Measurements from ENCODE around the gene CCSER1. TPM values are rescaled to one million over a fixed set of nuclear protein-coding genes. Genes with fewer than 3 reads are reported as not detected.

CCSER1 gene
- total RNA-seq, 2 experiments from 2014 or later: not detected

DNA sequence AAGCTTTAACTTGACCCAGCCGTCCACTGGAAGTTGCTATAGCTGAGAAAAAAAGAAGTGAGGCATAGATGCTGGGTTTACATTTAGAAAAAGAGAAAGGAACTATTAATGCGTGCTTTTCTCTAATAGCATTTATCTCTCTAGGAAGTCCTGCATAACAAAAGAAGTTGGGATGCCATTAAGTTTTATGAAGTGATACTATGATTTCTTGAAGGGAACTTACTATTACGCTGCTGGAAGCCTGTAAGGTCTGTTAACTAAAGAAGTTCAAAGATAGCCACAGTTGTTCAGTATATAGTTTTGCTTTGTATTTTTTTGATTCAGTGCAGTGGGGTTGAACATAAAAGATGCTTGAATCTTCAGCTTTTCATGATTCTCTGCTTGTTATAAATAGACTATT is 203.4 kb downstream of the CCSER1 start:
- CTCF ChIA-PET (ENCODE audit: unreplicated experiment): no interaction called here

DNA sequence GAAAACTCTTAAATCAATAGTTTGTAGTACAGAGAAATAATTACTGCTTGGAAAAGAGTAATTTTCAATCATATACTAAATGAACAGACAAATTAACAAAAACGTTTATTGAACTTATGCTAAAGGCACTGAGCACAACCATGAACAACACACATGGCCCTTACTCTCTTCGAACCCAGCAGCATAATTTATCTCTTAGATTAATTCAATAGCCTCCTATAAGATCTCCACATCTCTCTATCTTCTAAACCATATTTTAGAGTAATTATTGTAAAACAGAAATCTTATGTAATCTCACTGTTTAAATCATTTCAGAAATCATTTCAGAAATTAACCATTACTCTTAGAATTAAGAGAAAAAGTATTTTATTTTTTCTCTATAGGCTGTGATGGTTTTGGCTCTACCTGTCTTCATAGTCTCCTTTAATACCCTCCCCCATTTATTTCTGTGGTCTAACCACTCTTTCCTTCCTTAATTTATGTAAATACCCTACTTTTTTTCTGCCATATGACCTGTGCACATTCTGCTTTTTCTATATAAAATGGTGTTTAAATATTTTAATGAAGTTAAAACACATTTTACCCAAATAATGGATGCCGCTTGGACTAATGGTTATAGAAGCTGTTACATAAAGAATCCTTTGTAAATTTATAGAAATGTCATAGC is 218.5 kb downstream of the CCSER1 start:
- H3K4me3 ChIP-seq (ENCODE audit: low read depth, low read length, poor library complexity, severe bottlenecking): no peak overlapping the region
- H3K27ac ChIP-seq (ENCODE audit: low read depth, low read length, poor library complexity, severe bottlenecking): no peak overlapping the region
- H3K9me2 ChIP-seq (ENCODE audit: insufficient read depth, low read length): no peaks in the 10 kb centered on the region
- no peaks in the 10 kb centered on the region for H3K79me2 ChIP-seq (ENCODE audit: insufficient read depth, low read depth, low read length)
- no peak for TF ChIP-seq EZH2phosphoT487 (IDR thresholded peaks at IDR 0.05; ENCODE audit: borderline replicate concordance, low read depth, low read length)
- TF ChIP-seq, protein P1, sequence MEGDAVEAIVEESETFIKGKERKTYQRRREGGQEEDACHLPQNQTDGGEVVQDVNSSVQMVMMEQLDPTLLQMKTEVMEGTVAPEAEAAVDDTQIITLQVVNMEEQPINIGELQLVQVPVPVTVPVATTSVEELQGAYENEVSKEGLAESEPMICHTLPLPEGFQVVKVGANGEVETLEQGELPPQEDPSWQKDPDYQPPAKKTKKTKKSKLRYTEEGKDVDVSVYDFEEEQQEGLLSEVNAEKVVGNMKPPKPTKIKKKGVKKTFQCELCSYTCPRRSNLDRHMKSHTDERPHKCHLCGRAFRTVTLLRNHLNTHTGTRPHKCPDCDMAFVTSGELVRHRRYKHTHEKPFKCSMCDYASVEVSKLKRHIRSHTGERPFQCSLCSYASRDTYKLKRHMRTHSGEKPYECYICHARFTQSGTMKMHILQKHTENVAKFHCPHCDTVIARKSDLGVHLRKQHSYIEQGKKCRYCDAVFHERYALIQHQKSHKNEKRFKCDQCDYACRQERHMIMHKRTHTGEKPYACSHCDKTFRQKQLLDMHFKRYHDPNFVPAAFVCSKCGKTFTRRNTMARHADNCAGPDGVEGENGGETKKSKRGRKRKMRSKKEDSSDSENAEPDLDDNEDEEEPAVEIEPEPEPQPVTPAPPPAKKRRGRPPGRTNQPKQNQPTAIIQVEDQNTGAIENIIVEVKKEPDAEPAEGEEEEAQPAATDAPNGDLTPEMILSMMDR (conservative IDR thresholded peaks at IDR 0.05; ENCODE audit: low read length): no peak
- no TSS peak for BruUV-seq (replicated peaks)
- H2AFZ ChIP-seq (ENCODE audit: low read length): no peak overlapping the region
- POLR2A ChIA-PET: interaction anchor here (0.6 kb wide), 1 partner anchor 1432 kb away, joined by 3 read pairs; no protein-coding TSS in a partner anchor
- no peak overlapping the region for H3K4me2 ChIP-seq (ENCODE audit: low read length)
- no peaks in the 10 kb centered on the region for H3K4me1 ChIP-seq (ENCODE audit: insufficient read depth, low read length, poor library complexity, severe bottlenecking)
- H3K9me3 ChIP-seq (ENCODE audit: low read length): no peaks in the 10 kb centered on the region
- no peak for DNase-seq (ENCODE audit: low spot score)
- no peaks in the 10 kb centered on the region for H3K36me3 ChIP-seq (ENCODE audit: insufficient read depth, low read length)
- intact Hi-C loops (cut with micrococcal nuclease; ENCODE audit: unreplicated experiment): no loop called here
- no peaks in the 10 kb centered on the region for H4K20me1 ChIP-seq (ENCODE audit: insufficient read depth, low read length)
- CTCF ChIA-PET (ENCODE audit: unreplicated experiment): no interaction called here

More for the DNA sequence above, 203.4 kb downstream of the CCSER1 start:
- no peak overlapping the region for H3K4me3 ChIP-seq (ENCODE audit: low read depth, low read length, poor library complexity, severe bottlenecking)
- BruUV-seq (replicated peaks): no TSS peak
- H3K79me2 ChIP-seq (ENCODE audit: insufficient read depth, low read depth, low read length): no peaks in the 10 kb centered on the region
- intact Hi-C loops (cut with micrococcal nuclease; ENCODE audit: unreplicated experiment): no loop called here
- H2AFZ ChIP-seq (ENCODE audit: low read length): no peak overlapping the region
- H3K9me3 ChIP-seq (ENCODE audit: low read length): no peaks in the 10 kb centered on the region
- no peaks in the 10 kb centered on the region for H3K9me2 ChIP-seq (ENCODE audit: insufficient read depth, low read length)
- no peak overlapping the region for H3K27ac ChIP-seq (ENCODE audit: low read depth, low read length, poor library complexity, severe bottlenecking)
- POLR2A ChIA-PET: no interaction called here
- H3K4me2 ChIP-seq (ENCODE audit: low read length): no peak overlapping the region
- TF ChIP-seq EZH2phosphoT487 (IDR thresholded peaks at IDR 0.05; ENCODE audit: borderline replicate concordance, low read depth, low read length): no peak
- TF ChIP-seq, protein P1 (conservative IDR thresholded peaks at IDR 0.05; ENCODE audit: low read length): no peak
- H3K4me1 ChIP-seq (ENCODE audit: insufficient read depth, low read length, poor library complexity, severe bottlenecking): no peaks in the 10 kb centered on the region
- H4K20me1 ChIP-seq (ENCODE audit: insufficient read depth, low read length): no peaks in the 10 kb centered on the region
- no peak for DNase-seq (ENCODE audit: low spot score)
- no peaks in the 10 kb centered on the region for H3K36me3 ChIP-seq (ENCODE audit: insufficient read depth, low read length)

DNA sequence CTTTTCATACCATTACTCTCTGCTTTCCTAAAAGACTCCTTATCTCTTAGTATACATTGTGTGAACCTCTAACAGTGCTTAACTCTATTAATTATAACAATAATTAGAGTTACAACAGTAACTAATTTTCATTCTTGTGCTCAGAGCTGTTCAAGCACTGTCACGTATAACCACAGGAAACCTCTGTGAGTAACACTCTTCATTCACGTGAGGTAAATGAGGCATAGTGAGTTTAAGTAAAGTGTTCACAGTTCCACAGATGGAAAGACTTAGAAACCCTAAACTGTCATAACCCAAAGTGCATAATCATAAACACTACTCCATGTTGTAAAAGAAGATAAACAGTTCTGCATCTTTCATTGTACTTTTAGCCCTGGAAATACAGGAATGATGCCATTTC is 222.4 kb downstream of the CCSER1 start:
- H3K9me3 ChIP-seq (ENCODE audit: low read length): no peaks in the 10 kb centered on the region
- H3K9me2 ChIP-seq (ENCODE audit: insufficient read depth, low read length): no peaks in the 10 kb centered on the region
- no peaks in the 10 kb centered on the region for H3K4me1 ChIP-seq (ENCODE audit: insufficient read depth, low read length, poor library complexity, severe bottlenecking)
- no peaks in the 10 kb centered on the region for H3K79me2 ChIP-seq (ENCODE audit: insufficient read depth, low read depth, low read length)
- no TSS peak for BruUV-seq (replicated peaks)
- ChIA-PET POLR2A (no interaction called here), CTCF (ENCODE audit: unreplicated experiment) (no interaction called here)
- no peak overlapping the region for H3K4me3 ChIP-seq (ENCODE audit: low read depth, low read length, poor library complexity, severe bottlenecking)
- no peak overlapping the region for H3K27ac ChIP-seq (ENCODE audit: low read depth, low read length, poor library complexity, severe bottlenecking)
- no peaks in the 10 kb centered on the region for H3K36me3 ChIP-seq (ENCODE audit: insufficient read depth, low read length)
- intact Hi-C loops (cut with micrococcal nuclease; ENCODE audit: unreplicated experiment): no loop called here
- H3K4me2 ChIP-seq (ENCODE audit: low read length): no peak overlapping the region
- H4K20me1 ChIP-seq (ENCODE audit: insufficient read depth, low read length): no peaks in the 10 kb centered on the region
- TF ChIP-seq, protein P1 (conservative IDR thresholded peaks at IDR 0.05; ENCODE audit: low read length): no peak
- no peak for TF ChIP-seq EZH2phosphoT487 (IDR thresholded peaks at IDR 0.05; ENCODE audit: borderline replicate concordance, low read depth, low read length)
- no peak for DNase-seq (ENCODE audit: low spot score)
- no peak overlapping the region for H2AFZ ChIP-seq (ENCODE audit: low read length)
